HCT116 (cell line): ENCODE data around the gene ACSS1. TPM values are rescaled to one million over a fixed set of nuclear protein-coding genes. Genes with fewer than 3 reads are reported as not detected.

Source experiments
- ATAC-seq: fragments of 200-7000 bp; cut with Tn5 transposase; 2 replicates; pipeline ENCODE4 v1.9.1; 2020; ENCODE audit warnings: mild to moderate bottlenecking, moderate library complexity
- BruUV-seq: library from RNA; stranded (reverse); fragments of 400-500 nt; replicated peaks from 2 replicates; lab custom pipeline; 2021; lab: Mats Ljungman, UMichigan
- CTCF ChIA-PET: fragments of 300-600 bp; sonication (Branson Sonifier 250); formaldehyde crosslinking; loops from one replicate; lab custom pipeline; 2021; ENCODE audit warnings: antibody characterized with exemption; lab: Charles Lee
- POLR2A ChIA-PET: fragments of 300-600, 350-600 bp; sonication (Branson Sonifier 250); formaldehyde crosslinking; loops from one replicate; lab custom pipeline; 2021; ENCODE audit warnings: antibody characterized with exemption; lab: Charles Lee
- RAD21 ChIA-PET, 2 experiments: fragments of 300-600 bp; sonication (Branson Sonifier 250); formaldehyde crosslinking; loops; one replicate each; lab custom pipeline; 2023; ENCODE audit warnings: low total read pairs in 2 of 2; ENCODE audit not compliant: uncharacterized antibody in 2 of 2, unreplicated experiment in 2 of 2, low non-redundant PET in 1 of 2; lab: Charles Lee
- DNase-seq: peaks from one replicate; pipeline ENCODE4 v3.0.0-alpha.2; 2010; ENCODE audit warnings: low read depth, low spot score
- H2AFZ ChIP-seq: fragments of 200-600 bp; shearing (Covaris generic), sonication (generic); 2 replicates; pipeline ENCODE4 v1.6.1; 2017; ENCODE audit warnings: low read depth, mixed run types, mixed read lengths, antibody characterized with exemption, low read length; ENCODE audit not compliant: poor library complexity, severe bottlenecking
- H3K27ac ChIP-seq: 2 replicates; pipeline ENCODE4 v1.5.1; 2012; ENCODE audit warnings: low read depth, low read length
- H3K27me3 ChIP-seq: fragments of 200-600 bp; sonication (generic); 2 replicates; pipeline ENCODE4 v1.6.1; 2016; ENCODE audit warnings: mixed run types, low read length, mixed read lengths; ENCODE audit not compliant: insufficient read depth
- H3K36me3 ChIP-seq, 2 experiments: fragments of 200-500 bp in 1 of 2; fragments of 200-600 bp in 1 of 2; sonication (Bioruptor generic) in 1 of 2; sonication (generic) in 1 of 2; 2 replicates each; pipeline versions ENCODE4 v1.5.1 to v1.6.1; 2014 to 2016; ENCODE audit warnings: low read length in 2 of 2, inconsistent platforms in 1 of 2, mixed read lengths in 1 of 2, mixed run types in 1 of 2; ENCODE audit not compliant: insufficient read depth in 2 of 2, control insufficient read depth in 1 of 2
- H3K4me1 ChIP-seq, 2 experiments: fragments of 200-600 bp in 1 of 2; sonication (generic) in 1 of 2; 2 replicates each; pipeline versions ENCODE4 v1.5.1 to v1.6.1; 2012 to 2017; ENCODE audit warnings: low read length in 2 of 2, inconsistent platforms in 1 of 2, mild to moderate bottlenecking in 1 of 2, mixed read lengths in 1 of 2, mixed run types in 1 of 2, moderate library complexity in 1 of 2; ENCODE audit not compliant: insufficient read depth in 2 of 2, control insufficient read depth in 1 of 2
- H3K4me2 ChIP-seq: fragments of 200-600 bp; sonication (generic); 2 replicates; pipeline ENCODE4 v1.6.1; 2017; ENCODE audit warnings: mixed run types, low read length, mixed read lengths
- H3K4me3 ChIP-seq, 2 experiments: fragments of 200-600 bp in 1 of 2; sonication (generic) in 1 of 2; replicated peaks in 1 of 2; 2 replicates each; pipeline ENCODE4 v1.5.1; 2011 to 2016; ENCODE audit warnings: low read length in 2 of 2, control low read depth in 1 of 2, low read depth in 1 of 2, mild to moderate bottlenecking in 1 of 2, mixed read lengths in 1 of 2, mixed run types in 1 of 2
- H3K79me2 ChIP-seq: fragments of 200-600 bp; sonication (generic); 2 replicates; pipeline ENCODE4 v1.6.1; 2017; ENCODE audit warnings: mild to moderate bottlenecking, mixed run types, low read length, moderate library complexity, mixed read lengths; ENCODE audit not compliant: insufficient read depth
- H3K9ac ChIP-seq: fragments of 200-600 bp; sonication (generic); 2 replicates; pipeline ENCODE4 v1.6.1; 2016; ENCODE audit warnings: low read length, mixed read lengths
- H3K9me2 ChIP-seq: fragments of 200-600 bp; sonication (generic), shearing (Covaris generic); 2 replicates; pipeline ENCODE4 v1.6.1; 2017; ENCODE audit warnings: mixed run types, mild to moderate bottlenecking, moderate library complexity; ENCODE audit not compliant: insufficient read depth
- H3K9me3 ChIP-seq, 2 experiments: fragments of 200-500 bp in 1 of 2; fragments of 200-600 bp in 1 of 2; sonication (Bioruptor generic) in 1 of 2; sonication (generic) in 1 of 2; 2 replicates each; pipeline ENCODE4 v1.6.1; 2014 to 2017; ENCODE audit warnings: low read length in 2 of 2, mixed read lengths in 2 of 2, inconsistent platforms in 1 of 2, low read depth in 1 of 2, mild to moderate bottlenecking in 1 of 2, mixed run types in 1 of 2, moderate library complexity in 1 of 2; ENCODE audit not compliant: control insufficient read depth in 1 of 2, insufficient read depth in 1 of 2
- H4K20me1 ChIP-seq: fragments of 200-600 bp; sonication (generic), shearing (Covaris generic); 2 replicates; pipeline ENCODE4 v1.6.1; 2017; ENCODE audit warnings: mixed run types, mild to moderate bottlenecking, moderate library complexity; ENCODE audit not compliant: insufficient read depth
- EZH2 ChIP-seq: fragments of 200-600 bp; sonication (generic); IDR thresholded peaks from 2 replicates; pipeline ENCODE4 v1.6.1; 2017; ENCODE audit warnings: antibody characterized with exemption, mixed run types
- JUND ChIP-seq: IDR thresholded peaks from 2 replicates; pipeline ENCODE4 v1.6.1; 2012
- TCF7L2 ChIP-seq: IDR thresholded peaks from 2 replicates; pipeline ENCODE4 v1.7.0; 2011; ENCODE audit warnings: borderline replicate concordance, inconsistent platforms; ENCODE audit not compliant: insufficient read depth, insufficient read length; ENCODE audit errors: extremely low read depth
- YY1 ChIP-seq: IDR thresholded peaks from 2 replicates; pipeline ENCODE4 v1.6.1; 2011; ENCODE audit warnings: low read length, low read depth, moderate library complexity, mild to moderate bottlenecking; ENCODE audit not compliant: insufficient replicate concordance; ENCODE audit errors: extremely low read depth
- intact Hi-C: fragments of 100-400 bp; cut with micrococcal nuclease; formaldehyde crosslinking; loops from 2 replicates; pipeline ENCODE4 v1.10.0; 2022
- total RNA-seq: library from RNA; stranded (reverse); gene quantifications from one replicate; pipeline ENCODE4 v1.2.1, GENCODE V29; 2021; ENCODE audit not compliant: unreplicated experiment
- TF ChIP-seq, protein P1 (sequence below): IDR thresholded peaks from 2 replicates; pipeline ENCODE4 v1.6.1; 2012; ENCODE audit warnings: low read depth

Gene ACSS1
- total RNA-seq, 1 experiment from 2014 or later: 0.27 TPM

DNA sequence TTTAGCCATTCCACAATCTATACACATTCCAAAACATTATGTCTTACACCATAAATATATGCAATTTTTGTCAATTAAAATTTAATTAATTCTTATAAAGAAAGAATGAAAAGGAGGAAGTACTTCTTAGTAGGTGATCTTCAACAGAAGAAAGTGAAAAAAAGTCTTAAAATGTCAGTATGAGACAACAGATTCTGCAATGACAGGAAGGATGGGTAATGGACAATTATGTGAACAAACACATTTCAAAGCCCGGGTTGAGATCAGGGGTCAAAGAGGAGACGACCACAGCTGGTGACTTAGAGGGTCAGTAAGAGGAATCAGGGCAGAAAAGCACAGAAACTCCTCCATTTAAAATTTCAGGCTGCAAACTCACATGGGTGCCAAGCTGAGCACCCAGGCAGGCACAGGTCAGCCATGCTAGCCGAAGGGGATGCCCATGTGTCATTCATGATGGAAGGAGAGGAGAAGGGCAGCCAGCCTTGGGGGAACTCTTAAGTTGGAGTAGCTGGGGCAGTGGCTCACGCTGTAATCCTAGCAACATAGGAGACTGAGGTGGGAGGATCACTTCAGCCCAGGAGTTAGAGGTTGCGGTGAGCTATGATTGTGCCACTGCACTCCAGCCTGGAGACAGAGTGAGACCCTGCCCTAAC, 13.0 kb upstream of the ACSS1 start:
- ChIA-PET POLR2A (no interaction called here), CTCF (interaction anchor here (1.0 kb wide), 1 partner anchor 77 kb away, joined by 3 read pairs; no protein-coding TSS in a partner anchor), RAD21 (no interaction called here)
- peaks cover 4 to 8% of the 10 kb centered on the region in 2 experiments for H3K4me1 ChIP-seq
- no peaks in the 10 kb centered on the region for H3K79me2 ChIP-seq
- TF ChIP-seq TCF7L2 (no peak), YY1 (no peak), EZH2 (no peak), JUND (no peak)
- TF ChIP-seq, protein P1, sequence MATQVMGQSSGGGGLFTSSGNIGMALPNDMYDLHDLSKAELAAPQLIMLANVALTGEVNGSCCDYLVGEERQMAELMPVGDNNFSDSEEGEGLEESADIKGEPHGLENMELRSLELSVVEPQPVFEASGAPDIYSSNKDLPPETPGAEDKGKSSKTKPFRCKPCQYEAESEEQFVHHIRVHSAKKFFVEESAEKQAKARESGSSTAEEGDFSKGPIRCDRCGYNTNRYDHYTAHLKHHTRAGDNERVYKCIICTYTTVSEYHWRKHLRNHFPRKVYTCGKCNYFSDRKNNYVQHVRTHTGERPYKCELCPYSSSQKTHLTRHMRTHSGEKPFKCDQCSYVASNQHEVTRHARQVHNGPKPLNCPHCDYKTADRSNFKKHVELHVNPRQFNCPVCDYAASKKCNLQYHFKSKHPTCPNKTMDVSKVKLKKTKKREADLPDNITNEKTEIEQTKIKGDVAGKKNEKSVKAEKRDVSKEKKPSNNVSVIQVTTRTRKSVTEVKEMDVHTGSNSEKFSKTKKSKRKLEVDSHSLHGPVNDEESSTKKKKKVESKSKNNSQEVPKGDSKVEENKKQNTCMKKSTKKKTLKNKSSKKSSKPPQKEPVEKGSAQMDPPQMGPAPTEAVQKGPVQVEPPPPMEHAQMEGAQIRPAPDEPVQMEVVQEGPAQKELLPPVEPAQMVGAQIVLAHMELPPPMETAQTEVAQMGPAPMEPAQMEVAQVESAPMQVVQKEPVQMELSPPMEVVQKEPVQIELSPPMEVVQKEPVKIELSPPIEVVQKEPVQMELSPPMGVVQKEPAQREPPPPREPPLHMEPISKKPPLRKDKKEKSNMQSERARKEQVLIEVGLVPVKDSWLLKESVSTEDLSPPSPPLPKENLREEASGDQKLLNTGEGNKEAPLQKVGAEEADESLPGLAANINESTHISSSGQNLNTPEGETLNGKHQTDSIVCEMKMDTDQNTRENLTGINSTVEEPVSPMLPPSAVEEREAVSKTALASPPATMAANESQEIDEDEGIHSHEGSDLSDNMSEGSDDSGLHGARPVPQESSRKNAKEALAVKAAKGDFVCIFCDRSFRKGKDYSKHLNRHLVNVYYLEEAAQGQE: no peak
- H2AFZ ChIP-seq: no peak overlapping the region
- no peak overlapping the region for H3K27ac ChIP-seq
- DNase-seq: no peak
- no peaks in the 10 kb centered on the region for H3K9me2 ChIP-seq
- no TSS peak for BruUV-seq
- no peak overlapping the region for H3K4me2 ChIP-seq
- no peak for ATAC-seq
- H3K27me3 ChIP-seq: peaks cover 54% of the 10 kb centered on the region
- H3K4me3 ChIP-seq: no peak overlapping the region
- no peaks in the 10 kb centered on the region for H3K36me3 ChIP-seq
- H4K20me1 ChIP-seq: no peaks in the 10 kb centered on the region; the same call in 1 of the 2 replicates
- intact Hi-C loops: no loop called here
- H3K9me3 ChIP-seq: no peaks in the 10 kb centered on the region
- no peak overlapping the region for H3K9ac ChIP-seq
